Activated naive CD4-positive, alpha-beta T cell treated with anti-CD3 and anti-CD28 coated beads for 36 hours (primary cell): Measurements from ENCODE around the gene CAMKK1. TPM values are rescaled to one million over a fixed set of nuclear protein-coding genes. Genes with fewer than 3 reads are reported as not detected.
A peak's percentile ranks its signal among the peaks of the same experiment; 100 is the strongest.

ENCODE experiments used
- CTCF ChIA-PET: fragments of 350-600 bp; sonication (Branson Sonifier 250); formaldehyde crosslinking; loops from one replicate; lab custom pipeline; 2021; ENCODE audit warnings: antibody characterized with exemption; lab: Charles Lee
- DNase-seq: peaks from one replicate; pipeline ENCODE4 v3.0.0-alpha.2; 2020
- H3K27ac Mint-ChIP-seq: one replicate; pipeline ENCODE4 v1.8.0; 2021; ENCODE audit warnings: mild to moderate bottlenecking, mixed read lengths
- H3K27me3 Mint-ChIP-seq: one replicate; pipeline ENCODE4 v1.8.0; 2021; ENCODE audit warnings: low read depth, mixed read lengths
- H3K36me3 Mint-ChIP-seq: one replicate; pipeline ENCODE4 v1.8.0; 2021; ENCODE audit warnings: low read depth, mixed read lengths
- H3K4me1 Mint-ChIP-seq: one replicate; pipeline ENCODE4 v1.8.0; 2021; ENCODE audit warnings: low read depth, mixed read lengths
- H3K4me3 Mint-ChIP-seq: one replicate; pipeline ENCODE4 v1.8.0; 2021; ENCODE audit warnings: mild to moderate bottlenecking, moderate library complexity, mixed read lengths
- H3K9me3 Mint-ChIP-seq: one replicate; pipeline ENCODE4 v1.8.0; 2021; ENCODE audit warnings: mixed read lengths
- intact Hi-C: fragments of 100-400 bp; cut with micrococcal nuclease; formaldehyde crosslinking; loops from one replicate; pipeline ENCODE4 v1.15.1; 2023
- total RNA-seq, 2 experiments: library from RNA; stranded (reverse); gene quantifications; one replicate each; pipeline ENCODE4 v1.2.3, GENCODE V29; 2021

Gene CAMKK1
- total RNA-seq, 2 experiments from 2014 or later: 2.4 to 2.7 TPM

DNA sequence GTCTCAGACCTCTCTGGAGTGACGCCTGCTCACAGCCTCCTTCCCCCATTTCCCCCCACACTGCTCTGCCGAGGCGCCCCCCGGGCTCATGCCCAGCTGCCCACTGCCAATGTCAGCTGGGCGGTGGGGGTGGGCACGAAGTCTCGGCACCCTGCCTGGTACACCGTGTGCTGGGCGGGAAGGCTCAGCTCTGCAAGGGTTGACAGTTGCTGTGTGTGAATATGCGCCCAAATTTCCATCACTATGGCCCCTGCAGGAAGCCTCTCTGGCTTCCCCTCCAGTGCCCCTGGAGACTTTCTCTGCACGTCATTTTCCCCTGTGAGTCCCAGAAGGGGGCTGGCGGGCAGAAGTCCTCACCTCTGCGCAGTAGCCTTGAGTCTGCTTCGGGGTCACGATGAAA lies 11.6 kb upstream of the CAMKK1 start:
- no peak for DNase-seq
- CTCF ChIA-PET: interaction anchor here (3.1 kb wide), 1 partner anchor 10 kb away, joined by 12 read pairs; no protein-coding TSS in a partner anchor
- Mint-ChIP-seq H3K9me3 (no peaks in the 10 kb centered on the region), H3K4me3 (no peak overlapping the region), H3K27ac (no peak overlapping the region), H3K4me1 (no peaks in the 10 kb centered on the region), H3K36me3 (no peaks in the 10 kb centered on the region), H3K27me3 (no peaks in the 10 kb centered on the region)
- intact Hi-C loops: no loop called here

DNA sequence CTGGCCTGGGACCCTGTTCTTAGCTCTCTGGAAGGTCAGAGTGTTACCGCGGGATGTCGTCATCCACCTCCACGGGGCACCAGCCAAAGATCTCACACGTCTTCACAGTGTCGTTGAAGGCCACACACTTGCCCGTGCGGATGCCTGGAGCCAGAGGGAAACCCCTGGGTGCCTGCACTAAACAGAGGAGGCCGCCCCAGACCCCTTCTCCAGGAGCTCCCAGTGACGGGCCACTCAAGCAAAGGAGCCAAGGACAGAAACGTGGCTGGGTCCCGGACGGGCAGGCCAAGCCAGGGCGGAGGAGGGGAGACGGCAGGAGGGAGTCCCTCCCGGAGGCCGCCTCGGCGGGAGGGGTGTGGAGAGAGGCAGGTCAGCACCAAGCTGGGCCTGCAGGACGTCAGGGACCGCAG lies 11.0 kb upstream of the CAMKK1 start:
- no peaks in the 10 kb centered on the region for H3K36me3 Mint-ChIP-seq
- CTCF ChIA-PET: interaction anchor here (3.1 kb wide), 1 partner anchor 11 kb away, joined by 12 read pairs; no protein-coding TSS in a partner anchor
- H3K9me3 Mint-ChIP-seq: no peaks in the 10 kb centered on the region
- H3K4me1 Mint-ChIP-seq: no peaks in the 10 kb centered on the region
- no peak for DNase-seq
- intact Hi-C loops: no loop called here
- H3K27ac Mint-ChIP-seq: no peak overlapping the region
- no peak overlapping the region for H3K4me3 Mint-ChIP-seq
- H3K27me3 Mint-ChIP-seq: no peaks in the 10 kb centered on the region

DNA sequence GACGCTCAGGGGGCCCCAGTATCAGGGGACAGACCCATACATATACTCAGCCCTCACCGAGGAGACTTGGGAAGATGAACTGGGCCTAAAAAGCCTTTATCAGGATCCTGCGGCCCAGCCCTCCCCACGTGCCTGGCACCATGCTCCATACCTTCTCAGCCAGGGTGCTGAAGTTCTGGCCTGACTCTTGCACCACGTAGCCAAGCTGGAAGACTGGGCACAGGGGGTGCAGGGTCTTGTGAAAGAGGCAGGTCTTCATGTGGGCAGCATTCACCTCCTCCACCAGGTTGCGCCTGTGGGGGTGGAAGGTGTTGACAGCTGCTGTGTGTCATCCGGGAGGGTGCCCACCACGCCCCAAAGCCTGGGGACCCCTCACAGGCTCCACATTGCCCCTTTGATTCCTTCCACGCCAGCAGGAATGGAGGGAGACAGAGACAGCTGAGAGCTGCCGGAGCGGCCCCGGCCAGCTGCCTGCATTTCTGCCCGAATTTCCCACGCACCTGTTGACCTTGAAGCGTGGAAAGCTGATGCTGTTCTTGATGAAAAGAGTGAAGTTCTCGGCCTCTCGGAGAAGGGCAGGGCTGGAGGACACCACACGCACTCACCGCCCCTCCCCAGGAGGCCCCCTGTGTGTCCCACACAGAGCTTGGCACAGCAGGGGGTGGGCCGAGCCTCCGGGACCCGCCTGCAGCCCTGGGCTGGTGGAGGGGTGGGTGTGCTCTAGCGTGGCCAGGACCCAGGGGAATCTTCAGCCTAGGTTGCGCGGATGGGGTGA lies 10.4 kb upstream of the CAMKK1 start:
- no peaks in the 10 kb centered on the region for H3K4me1 Mint-ChIP-seq
- no peak overlapping the region for H3K4me3 Mint-ChIP-seq
- H3K36me3 Mint-ChIP-seq: no peaks in the 10 kb centered on the region
- no peaks in the 10 kb centered on the region for H3K9me3 Mint-ChIP-seq
- no peak overlapping the region for H3K27ac Mint-ChIP-seq
- H3K27me3 Mint-ChIP-seq: no peaks in the 10 kb centered on the region
- no peak for DNase-seq
- intact Hi-C loops: no loop called here
- CTCF ChIA-PET: interaction anchor here (3.1 kb wide), 1 partner anchor 11 kb away, joined by 12 read pairs; no protein-coding TSS in a partner anchor

DNA sequence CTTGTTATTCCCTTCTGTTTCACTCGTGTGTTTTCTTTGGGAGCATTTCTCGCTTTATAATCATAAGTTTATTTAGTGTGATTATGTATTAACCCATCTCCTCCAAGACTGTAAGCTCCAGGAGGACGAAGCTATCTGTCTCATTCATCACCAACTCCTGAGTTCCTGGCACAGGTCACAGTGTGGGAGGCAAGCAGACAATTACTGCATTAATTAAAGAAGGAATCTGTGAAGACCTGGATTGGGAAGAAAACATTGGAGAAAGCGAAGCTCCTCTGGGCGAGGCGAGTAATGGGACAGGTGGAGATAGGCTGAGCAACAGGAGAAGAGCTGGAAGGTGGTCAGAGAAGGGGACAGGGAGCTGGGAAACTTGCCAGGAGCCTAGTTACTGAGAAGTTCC lies 7.8 kb upstream of the CAMKK1 start:
- intact Hi-C loops: no loop called here
- H3K4me3 Mint-ChIP-seq: no peak overlapping the region
- DNase-seq: no peak
- no peaks in the 10 kb centered on the region for H3K9me3 Mint-ChIP-seq
- H3K4me1 Mint-ChIP-seq: no peaks in the 10 kb centered on the region
- CTCF ChIA-PET: interaction anchor here (0.6 to 1.2 kb wide), 4 partner anchors 12 to 183 kb away, joined by 3 to 6 read pairs (median 4); no protein-coding TSS in a partner anchor
- H3K36me3 Mint-ChIP-seq: no peaks in the 10 kb centered on the region
- H3K27me3 Mint-ChIP-seq: no peaks in the 10 kb centered on the region
- no peak overlapping the region for H3K27ac Mint-ChIP-seq

DNA sequence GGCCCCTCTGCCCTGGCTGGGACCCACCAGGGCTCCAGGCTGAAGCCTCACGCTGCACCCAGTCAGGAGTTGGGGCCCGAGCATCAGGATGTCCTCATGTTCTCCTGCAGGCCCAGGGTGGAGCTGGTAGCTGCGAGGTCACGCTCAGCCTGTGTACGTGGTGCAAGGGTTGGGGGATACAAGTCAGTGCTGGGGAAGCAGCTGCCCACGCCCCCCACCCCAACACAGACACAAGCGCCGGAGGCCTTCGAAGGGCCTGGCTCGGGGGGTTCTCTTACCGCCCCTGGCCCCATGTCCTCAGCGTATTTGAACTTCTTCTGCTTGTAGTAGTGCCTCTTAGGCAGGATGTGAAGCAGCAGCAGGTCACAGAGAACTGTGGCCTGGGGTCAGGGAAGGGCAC lies 4.9 kb upstream of the CAMKK1 start:
- no peak for DNase-seq
- Mint-ChIP-seq H3K4me3 (no peak overlapping the region), H3K27me3 (no peaks in the 10 kb centered on the region), H3K9me3 (no peaks in the 10 kb centered on the region), H3K36me3 (no peaks in the 10 kb centered on the region), H3K4me1 (peaks cover 8% of the 10 kb centered on the region), H3K27ac (no peak overlapping the region)
- intact Hi-C loops: no loop called here
- CTCF ChIA-PET: interaction anchor here (1.1 kb wide), 1 partner anchor 15 kb away, joined by 4 read pairs; no protein-coding TSS in a partner anchor

DNA sequence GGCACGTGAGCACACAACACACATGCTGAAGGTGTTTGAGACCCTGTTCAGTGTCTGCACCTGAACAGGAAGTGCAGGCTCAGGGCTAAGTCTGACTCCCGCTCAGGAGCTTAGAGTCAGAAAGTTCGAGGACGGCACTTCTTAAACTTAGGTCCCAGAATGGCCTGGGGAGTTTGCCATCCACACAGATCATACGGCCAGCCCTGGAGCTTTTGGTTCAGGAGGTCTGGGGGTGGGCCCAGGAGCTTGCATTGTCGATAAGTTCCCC lies 4.0 kb upstream of the CAMKK1 start:
- Mint-ChIP-seq H3K27ac (no peak overlapping the region), H3K36me3 (no peaks in the 10 kb centered on the region), H3K9me3 (no peaks in the 10 kb centered on the region), H3K4me3 (no peak overlapping the region), H3K4me1 (peaks cover 11% of the 10 kb centered on the region), H3K27me3 (no peaks in the 10 kb centered on the region)
- DNase-seq: no peak
- CTCF ChIA-PET: interaction anchor here (0.7 to 1.1 kb wide), 2 partner anchors 16 to 110 kb away, joined by 3 to 4 read pairs; no protein-coding TSS in a partner anchor
- intact Hi-C loops: no loop called here

DNA sequence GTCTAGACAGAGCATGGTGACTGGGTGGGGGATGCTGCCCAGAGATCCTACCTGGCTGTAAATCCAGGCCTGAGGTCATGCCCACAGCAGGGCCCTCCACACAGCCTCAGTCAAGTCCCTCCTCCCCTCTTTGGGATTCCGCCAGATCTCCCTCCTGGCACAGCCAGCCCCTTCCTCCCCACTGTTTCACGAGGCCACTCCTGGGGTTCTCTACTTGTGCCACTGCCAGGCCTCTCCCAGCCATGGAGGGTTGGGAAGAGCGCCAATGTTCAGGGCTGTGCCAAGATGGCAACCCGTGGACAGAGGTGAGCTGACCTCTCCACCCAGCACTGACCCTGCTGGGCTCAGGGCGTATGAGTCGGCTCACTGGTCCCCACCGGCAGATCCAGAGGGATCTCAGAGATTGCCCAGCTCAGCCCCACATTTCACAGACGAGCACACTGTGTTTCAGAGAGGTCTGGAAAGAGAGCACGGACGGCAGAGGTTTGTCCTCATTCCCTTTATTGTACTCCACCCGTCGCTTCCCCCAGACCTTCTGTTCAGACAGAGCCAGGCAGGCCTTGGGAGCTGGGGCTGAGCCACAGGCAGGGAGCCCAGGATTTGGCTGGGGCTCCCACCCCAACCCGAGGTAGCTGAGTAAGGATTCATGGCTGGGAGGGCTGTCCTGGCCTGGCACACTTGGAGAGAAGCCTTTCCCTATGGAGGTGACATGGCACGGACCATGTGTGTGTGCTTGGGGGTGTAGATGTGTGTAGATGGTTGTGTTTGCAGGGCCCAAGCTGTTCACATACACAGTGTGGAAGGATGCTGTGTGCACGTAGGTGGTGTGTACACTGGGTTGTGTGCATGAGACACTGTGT lies 3.5 kb upstream of the CAMKK1 start:
- intact Hi-C loops: no loop called here
- DNase-seq: no peak
- Mint-ChIP-seq H3K4me3 (no peak overlapping the region), H3K36me3 (no peaks in the 10 kb centered on the region), H3K4me1 (peaks cover 17% of the 10 kb centered on the region), H3K27ac (no peak overlapping the region), H3K9me3 (no peaks in the 10 kb centered on the region), H3K27me3 (no peaks in the 10 kb centered on the region)
- CTCF ChIA-PET: interaction anchor here (0.6 to 0.7 kb wide), 3 partner anchors 33 to 161 kb away, joined by 3 read pairs; no protein-coding TSS in a partner anchor

DNA sequence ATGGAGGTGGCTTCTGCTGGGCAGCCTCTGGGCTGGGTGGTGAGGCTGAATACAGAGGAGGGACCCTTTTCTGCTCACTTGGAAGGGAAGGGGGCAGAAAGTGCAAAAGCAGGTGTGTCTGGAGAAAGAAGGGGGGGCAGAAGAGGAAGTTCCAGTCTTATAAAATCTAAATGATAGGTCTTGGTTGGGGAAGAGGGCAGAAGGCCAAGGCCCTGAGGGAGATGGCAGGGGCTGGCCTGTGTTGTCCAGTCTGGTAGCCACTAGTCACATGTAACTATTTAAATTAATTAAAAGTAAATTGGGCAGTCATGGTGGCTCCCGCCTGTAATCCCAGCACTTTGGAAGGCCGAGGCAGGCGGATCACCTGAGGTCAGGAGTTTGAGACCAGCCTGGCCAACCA lies 2.5 kb upstream of the CAMKK1 start:
- intact Hi-C loops: no loop called here
- CTCF ChIA-PET: interaction anchor here (0.6 kb wide), 1 partner anchor 160 kb away, joined by 3 read pairs; no protein-coding TSS in a partner anchor
- Mint-ChIP-seq H3K4me3 (no peak overlapping the region), H3K9me3 (no peaks in the 10 kb centered on the region), H3K27me3 (no peaks in the 10 kb centered on the region), H3K36me3 (no peaks in the 10 kb centered on the region), H3K27ac (no peak overlapping the region), H3K4me1 (peaks cover 24% of the 10 kb centered on the region)
- DNase-seq: no peak

DNA sequence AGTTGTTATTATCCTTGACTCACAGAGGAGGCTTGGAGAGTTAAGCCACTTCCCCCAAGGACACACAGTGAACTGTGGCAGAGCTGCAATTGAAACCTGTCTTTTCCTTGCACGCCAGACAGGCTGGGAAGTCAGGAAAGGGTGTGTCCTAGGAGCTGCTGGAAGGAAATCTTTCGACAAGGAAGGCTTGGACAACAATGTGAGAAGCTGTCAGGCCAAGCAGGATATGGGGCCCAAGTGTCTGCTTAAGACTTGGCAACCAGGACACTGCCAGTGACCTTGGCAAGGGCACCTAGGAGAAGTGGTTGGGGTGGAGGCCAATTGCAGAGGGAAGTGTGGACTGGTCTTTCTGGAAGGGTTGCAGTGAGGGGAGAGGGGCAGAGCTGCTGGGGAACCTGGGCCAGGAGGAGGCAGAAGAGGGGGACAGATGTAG lies 2.1 kb upstream of the CAMKK1 start:
- no peak for DNase-seq
- no peaks in the 10 kb centered on the region for H3K36me3 Mint-ChIP-seq
- H3K4me3 Mint-ChIP-seq: no peak overlapping the region
- H3K9me3 Mint-ChIP-seq: no peaks in the 10 kb centered on the region
- no peaks in the 10 kb centered on the region for H3K27me3 Mint-ChIP-seq
- intact Hi-C loops: no loop called here
- CTCF ChIA-PET: interaction anchor here (1.0 to 2.3 kb wide), 4 partner anchors 16 to 49 kb away, joined by 4 to 7 read pairs (median 6); partner anchors contain the start of gene NCBP3
- H3K27ac Mint-ChIP-seq: no peak overlapping the region
- peaks cover 28% of the 10 kb centered on the region for H3K4me1 Mint-ChIP-seq

DNA sequence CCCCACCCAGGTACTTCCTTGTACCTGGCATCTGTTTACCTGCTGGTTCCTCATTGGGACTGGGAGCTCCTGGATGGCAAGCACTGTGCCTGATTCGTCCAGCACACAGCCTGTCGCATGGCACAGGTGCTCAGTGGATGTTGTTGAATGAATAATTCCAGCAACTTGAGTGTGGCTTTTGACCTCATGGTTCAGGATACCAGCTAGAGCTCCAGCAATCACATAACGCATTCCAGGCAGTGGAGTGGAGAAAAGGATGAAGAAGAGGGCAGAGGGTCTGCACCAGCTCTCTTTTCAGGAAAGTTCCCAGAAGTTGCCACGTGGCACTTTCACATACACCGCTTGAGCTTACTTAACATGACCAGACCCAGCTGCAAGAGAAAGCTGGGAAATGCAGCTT lies 1.3 kb upstream of the CAMKK1 start:
- Mint-ChIP-seq H3K27ac (no peak overlapping the region), H3K4me1 (peaks cover 28% of the 10 kb centered on the region), H3K36me3 (no peaks in the 10 kb centered on the region), H3K4me3 (peak overlapping the region; percentile 78), H3K9me3 (no peaks in the 10 kb centered on the region), H3K27me3 (no peaks in the 10 kb centered on the region)
- DNase-seq: no peak
- intact Hi-C loops: no loop called here
- CTCF ChIA-PET: interaction anchor here (0.8 to 2.3 kb wide), 5 partner anchors 17 to 50 kb away, joined by 3 to 7 read pairs (median 5); partner anchors contain the start of gene NCBP3

DNA sequence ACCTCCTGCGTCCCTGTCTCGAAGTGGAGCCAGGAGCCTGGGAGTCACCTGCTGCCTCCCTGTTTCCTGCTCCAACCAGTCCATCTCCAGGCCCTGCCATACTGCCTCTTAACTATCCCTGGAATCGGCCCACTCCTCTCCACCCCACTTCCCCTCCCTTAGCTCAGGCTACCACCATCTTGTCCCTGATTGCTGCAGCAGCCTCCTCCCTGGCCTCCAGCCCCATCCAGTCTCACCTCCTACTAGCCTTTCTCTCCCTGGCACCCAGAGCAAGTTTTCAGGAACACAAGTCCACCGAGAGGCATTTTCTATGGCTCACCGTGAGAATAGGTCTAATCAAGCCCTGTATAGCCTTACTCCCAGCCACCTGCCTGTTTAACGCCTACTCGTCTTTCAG lies 865 bp upstream of the CAMKK1 start:
- Mint-ChIP-seq H3K27ac (peak overlapping the region; percentile 65), H3K27me3 (no peaks in the 10 kb centered on the region), H3K9me3 (no peaks in the 10 kb centered on the region), H3K4me1 (peaks cover 28% of the 10 kb centered on the region), H3K4me3 (peak overlapping the region; percentile 78), H3K36me3 (no peaks in the 10 kb centered on the region)
- no peak for DNase-seq
- CTCF ChIA-PET: interaction anchor here (0.8 to 2.3 kb wide), 5 partner anchors 17 to 49 kb away, joined by 3 to 7 read pairs (median 5); partner anchors contain the start of gene NCBP3
- intact Hi-C loops: loop anchor here (1.0 kb wide), 3 partner anchors 18 to 257 kb away; partner anchors contain the start of genes CTNS, NCBP3 and SHPK
